ENCODE measurements around the gene LRRC9.
"Not testable (repeated sequence)": the region's sequence is repeated elsewhere in the genome, so short reads cannot be mapped to it uniquely, and the experiment has no call there.

Gene LRRC9

DNA sequence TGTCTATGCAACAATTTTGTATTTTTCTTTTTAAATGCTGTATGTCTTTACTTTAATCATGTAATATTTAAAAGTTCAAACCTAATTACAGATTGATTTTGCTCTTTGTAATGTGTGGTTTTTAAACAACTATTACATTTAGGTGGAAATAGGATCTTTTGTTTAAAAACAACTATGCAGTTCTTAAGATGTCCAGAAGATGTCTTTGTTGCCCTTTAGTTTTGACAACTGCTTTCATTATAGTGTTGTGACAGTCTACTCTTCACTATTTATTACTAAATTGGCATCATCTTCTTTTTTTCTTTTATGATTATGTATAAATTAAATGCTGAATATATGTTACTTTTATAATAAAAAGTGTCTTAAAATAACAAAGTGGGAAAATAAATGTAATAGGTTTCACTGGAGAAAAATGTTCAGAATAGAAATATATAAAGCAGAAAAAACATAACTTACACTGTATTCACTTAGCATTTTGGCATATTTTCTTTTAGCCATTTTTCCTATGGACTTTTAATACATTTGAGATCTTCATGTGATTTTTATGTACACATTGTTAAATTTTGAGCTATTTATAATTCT is 144.6 kb downstream of the LRRC9 start:
- no peak for DNase-seq (ENCODE audit: low read depth)

DNA sequence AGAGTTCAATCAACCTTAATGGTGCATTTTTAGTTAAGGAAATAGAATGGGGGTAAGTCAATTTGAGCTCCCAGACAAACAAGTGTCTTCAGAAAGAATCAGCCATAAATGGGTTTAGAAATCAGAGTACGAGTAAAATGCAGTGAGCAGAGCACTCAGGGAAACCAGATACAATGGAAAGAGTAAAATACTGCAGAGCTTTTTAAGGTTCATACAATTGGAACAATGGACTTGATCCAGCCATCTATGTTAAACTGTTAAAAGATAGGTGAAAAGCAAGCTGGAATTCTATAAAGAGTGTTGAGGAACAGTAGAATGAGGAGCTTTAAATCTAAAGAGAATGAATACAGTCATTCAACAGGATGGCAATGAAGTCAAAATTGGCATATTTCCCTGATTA is 147.9 kb downstream of the LRRC9 start:
- DNase-seq (ENCODE audit: low read depth): no peak

DNA sequence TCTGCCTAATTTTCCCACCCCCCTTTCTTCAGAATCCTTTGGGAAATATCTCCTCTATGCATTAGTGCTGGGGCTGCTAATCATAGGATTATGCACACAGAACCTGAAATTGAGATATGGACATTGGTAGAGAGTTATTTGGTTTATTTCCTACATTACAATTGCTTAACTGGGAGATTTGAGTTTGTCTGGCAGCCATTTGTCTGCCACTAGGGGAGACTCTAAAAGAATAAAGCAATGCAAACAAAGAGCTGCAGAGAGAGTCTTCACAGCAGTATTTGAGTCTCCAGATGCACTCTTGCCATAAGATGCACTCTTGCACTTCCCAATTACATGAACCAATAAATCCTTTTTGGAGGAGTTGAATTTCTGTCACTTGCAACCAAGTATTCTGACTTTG is 159.8 kb downstream of the LRRC9 start:
- no peak for DNase-seq (ENCODE audit: low read depth)

DNA sequence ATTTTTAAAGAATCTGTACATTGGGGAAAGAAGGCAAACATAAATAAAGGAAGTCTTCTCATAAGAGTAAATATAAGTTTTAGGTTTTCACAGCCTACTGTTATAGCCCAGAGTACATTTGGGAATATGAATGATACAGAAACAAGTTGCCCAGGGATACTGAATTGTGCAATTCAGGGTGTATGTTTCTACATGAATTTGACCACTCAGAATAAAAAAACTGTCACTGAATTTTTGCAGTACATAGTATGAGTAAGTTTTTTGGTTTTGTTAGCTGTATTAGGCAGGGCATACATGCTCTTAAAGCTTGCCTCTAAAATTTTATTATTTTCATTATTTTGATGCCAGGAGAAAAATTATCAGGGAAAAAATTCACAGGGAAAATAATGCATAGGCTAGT is 165.1 kb downstream of the LRRC9 start:
- DNase-seq (ENCODE audit: low read depth): no peak

DNA sequence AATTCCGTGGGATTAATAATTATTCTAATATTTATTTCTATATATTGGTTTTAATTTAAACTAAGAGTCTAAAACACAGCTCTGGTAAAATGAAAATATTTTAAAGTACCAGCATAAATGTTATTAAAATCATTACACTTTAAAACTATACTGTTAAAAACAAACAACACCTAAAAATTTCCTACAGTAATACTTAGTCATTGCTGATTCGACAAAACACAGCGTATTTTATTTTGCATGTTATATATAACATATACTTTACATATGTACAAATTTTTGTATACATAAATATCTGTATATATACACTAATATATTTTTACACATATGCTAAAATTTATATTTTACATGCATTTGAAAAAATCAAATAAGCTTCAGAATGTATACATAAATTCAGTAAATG is 165.7 kb downstream of the LRRC9 start:
- DNase-seq (ENCODE audit: low read depth): no peak

DNA sequence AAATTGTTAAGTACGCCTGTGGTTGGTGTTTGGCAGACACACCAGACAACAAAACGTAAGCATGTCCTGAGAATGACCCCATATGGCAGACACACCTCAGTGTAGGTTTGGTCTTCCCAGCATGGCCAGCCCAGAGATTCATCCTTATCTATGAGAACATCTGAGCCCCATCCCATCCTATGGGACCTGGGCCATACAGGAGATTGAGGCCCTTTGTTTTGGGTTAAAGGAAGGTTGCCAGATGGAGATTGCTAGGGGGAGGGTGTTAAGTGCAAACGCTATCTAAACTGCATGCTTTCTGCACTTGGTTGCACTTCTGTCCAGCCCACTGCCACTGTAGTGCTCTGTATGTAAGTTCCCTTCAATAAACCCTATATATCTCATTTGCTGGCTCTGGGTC is 167.7 kb downstream of the LRRC9 start:
- DNase-seq (ENCODE audit: low read depth): no peak

DNA sequence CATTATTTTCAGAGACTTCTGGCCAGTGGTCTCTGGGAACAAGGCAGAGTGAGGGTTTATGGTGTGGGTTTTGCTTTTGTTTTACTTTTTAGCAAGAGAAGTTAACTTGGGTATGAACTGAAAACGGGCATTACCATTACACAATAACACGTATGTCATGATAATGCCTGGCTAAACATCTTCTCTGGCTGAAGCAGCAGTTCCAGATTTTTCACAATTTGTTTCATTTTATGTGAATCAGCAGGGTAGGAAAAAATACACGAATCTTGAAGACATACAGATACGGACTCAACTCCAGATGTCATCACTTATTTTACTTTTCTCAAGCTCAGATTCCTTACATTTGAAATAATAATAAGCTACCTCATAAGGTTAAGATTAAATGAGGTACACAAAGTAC is 169.3 kb downstream of the LRRC9 start:
- DNase-seq (ENCODE audit: low read depth): no peak

DNA sequence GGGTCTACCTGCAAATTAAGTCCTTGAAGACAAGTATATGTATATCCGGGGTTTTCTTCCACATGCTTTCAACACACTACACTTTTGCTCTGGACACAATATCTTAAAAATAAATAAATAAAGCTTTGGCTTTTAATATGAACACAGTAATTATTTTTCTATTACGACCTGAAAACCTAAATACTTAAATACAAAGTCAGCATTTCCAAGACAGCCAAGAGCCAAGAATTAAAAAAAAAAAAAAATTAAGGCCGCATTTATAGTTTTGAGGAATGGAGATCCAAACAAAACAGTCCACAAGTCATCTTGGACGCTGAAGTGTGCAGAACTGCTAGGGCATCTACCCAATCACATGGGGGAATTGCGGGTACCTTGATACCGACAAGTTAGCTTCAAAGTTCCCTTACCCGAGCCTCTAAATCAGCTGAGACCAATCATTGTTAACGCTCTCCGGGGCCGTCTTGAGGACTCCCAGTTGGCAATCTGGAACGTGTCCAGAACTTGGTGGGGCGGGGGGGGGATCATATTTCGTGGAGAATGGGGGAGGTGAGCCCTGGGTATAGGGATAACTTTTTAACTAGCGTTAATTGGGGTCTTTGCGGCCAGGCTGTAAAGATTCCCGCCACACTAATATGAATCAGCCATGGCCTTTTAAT is 171.0 kb downstream of the LRRC9 start:
- peak; percentile 3 for DNase-seq (ENCODE audit: low read depth)

DNA sequence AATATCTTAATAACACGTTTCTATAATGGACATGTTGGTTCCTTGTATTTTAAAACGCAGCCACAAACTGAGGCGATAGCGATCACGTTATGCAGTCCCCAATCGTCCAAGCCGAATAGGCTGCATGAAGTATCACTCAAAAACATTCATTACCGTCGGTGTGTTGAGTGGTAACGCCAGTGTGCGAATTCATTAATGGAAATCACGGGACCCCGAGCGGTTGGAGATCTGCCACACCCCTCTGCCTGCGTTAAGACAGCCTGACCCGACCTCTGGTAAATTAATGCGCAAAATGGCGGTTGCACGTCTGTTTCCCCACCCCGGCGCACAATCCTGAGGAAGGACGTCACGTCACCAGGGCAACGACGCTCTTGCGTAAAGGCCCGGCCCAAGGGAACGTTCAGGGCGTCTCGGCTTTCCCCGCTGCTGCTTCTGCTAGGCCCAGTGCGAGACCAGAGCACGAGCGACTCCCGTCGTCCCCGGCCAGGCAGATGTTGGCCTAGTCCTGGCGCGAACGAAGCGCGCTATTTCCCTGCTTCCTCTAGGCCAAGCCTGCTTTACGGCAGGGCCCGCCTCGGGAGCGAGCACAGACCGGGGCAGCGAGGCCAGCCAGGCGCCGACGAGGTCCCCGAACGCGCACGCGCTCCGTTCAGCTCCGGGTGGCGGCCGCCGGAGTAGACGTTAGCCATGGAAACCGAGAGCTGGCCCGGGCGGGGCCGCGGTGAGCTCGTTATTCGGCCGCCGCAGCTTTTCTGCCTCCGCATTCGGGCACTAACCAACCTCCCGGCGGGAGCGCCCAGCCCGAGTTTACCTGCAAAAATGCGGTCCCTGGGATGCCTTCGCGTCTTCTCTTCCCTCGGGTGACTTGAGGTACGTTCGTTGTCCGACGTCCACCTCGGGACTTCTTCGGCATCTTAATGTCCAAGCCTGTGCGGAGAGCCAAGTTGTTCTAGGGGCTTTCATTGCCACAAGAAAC is 171.9 kb downstream of the LRRC9 start, which contains the start of gene PCNX4:
Gene PCNX4 (plus strand): TSS at position 374 of the 976 bp plus-strand sequence. CDS start 15,716 bp downstream, outside the sequence.
- peak; percentile 87 for DNase-seq (ENCODE audit: low read depth)

DNA sequence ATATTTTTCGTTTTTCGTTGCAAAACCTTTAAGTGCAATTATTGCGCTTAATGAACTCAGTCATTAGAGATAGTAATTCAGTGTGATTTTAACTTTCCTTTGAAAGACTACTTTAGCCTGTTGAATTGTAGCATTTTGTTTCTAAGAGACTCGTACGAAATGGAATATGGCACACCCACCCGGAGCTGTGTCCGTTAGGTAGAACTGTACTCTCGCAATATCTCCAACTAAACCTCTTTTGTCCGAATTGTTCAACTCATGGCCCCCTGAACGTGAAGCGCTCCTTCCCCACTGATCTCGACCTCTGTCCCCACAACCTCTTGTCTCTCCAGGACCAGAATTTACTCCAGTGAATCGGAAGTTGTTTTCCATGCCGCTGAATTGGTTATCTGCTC is 172.6 kb downstream of the LRRC9 start:
- no peak for DNase-seq (ENCODE audit: low read depth)

DNA sequence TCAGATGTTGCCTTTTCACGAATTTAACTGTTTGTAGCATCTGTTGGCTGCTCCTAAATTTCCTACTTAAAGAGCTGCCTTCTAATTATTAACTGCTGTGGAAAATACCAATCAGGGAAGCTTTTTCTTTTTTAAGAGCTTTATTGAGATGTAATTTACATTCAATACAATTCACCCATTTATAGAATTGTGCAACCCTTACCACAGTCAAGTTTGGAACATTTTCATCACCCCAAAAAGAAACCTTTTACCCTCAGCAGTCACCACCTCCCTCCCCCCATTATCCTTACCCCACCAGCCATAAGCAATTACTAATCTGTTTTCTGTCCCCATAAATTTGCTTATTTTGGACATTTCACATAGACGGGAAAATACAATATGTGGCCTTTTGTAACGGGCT is 173.1 kb downstream of the LRRC9 start:
- DNase-seq (ENCODE audit: low read depth): no peak

DNA sequence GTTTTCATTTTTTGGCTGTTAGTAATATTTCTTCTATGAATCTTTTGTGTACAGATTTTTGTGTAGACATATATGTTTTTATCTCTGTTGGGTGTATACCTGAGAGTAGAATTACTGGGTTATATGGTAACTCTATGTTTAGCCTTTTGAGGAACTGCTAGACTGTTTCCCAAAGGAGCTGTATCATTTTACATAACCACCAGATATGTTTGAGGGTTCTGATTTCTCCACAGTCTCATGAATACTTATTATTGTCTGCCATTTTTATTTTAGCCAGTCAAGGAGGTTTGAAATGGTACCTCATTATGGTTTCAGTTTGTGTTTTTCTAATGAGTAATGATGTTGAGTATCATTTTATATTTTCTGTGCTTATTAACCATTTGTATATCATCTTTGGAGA is 173.7 kb downstream of the LRRC9 start:
- DNase-seq (ENCODE audit: low read depth): no peak

DNA sequence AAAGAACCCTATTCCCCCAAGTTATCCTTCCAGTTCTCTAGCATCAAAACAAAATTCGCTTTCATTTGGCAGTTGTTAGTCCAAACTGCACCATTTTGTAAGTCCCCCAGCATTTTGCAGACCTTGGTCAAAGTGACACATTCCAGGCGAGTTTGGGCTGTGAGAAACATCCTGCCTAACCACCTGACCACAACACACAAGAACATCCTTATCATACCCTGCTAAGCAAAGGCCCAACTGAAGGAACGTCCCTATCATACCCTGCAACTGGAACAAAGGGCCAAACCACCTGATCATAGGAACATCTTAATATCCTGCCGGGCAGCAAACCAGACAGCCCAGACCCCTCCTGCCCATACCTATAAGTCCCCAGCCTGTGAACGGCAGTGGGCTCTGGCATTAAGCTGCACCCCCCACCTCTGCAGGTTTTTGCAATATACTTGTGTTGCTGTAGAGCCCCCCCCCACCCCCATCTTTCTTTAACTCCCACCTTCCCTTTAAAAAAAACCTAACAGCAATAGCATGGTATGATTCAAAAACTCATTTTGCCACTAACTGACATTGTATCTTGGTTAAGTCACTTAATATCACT is 174.5 kb downstream of the LRRC9 start:
- no peak for DNase-seq (ENCODE audit: low read depth)

DNA sequence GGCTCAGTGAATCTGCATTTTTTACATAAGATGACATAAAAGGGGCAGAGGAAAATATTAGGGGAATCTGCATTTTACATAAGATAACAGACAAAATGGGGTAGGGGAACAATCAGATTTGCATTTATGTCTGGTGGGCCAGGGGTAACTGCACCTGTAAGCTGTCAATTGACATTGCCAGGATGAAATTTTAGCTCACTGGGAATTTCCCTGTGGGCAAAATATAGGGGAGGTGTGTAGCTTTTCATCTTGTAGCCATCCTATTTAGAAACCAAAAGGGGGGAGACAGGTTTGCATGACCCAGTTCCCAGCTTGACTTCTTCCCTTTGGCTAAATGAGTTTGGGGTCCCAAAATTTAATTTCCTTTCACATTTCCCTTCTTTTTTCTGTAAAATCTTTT is 175.3 kb downstream of the LRRC9 start:
- no peak for DNase-seq (ENCODE audit: low read depth)

DNA sequence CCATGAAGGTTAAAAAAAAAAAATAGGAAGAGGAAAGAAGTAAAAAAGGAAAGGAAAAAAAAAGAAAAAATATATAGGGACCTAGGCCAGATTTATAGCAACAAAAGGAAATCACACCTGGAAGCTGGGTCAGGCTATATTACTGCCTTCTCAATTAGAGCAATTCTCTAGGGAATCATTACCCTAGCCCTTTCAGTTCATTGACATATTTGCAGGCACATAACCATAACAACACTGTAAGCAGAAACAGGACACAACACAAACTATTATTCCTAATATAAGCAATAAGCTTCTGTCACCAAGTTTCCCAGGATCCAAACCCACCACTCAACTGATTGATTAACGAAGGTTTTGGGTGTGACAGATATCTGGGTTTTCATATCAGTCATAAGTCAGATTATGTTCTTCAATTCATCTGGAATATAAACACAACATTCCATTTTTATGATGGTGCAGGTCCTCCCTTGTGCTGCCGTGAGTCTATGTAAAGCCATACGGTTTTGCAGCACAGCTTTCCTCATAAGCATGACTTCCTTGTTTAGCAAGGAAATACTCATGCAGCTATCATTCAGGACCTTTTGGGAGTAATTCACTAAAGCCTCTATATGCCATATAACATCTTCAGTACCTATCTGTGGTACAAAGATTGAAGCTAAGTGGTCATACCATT is 176.0 kb downstream of the LRRC9 start:
- DNase-seq (ENCODE audit: low read depth): no peak

DNA sequence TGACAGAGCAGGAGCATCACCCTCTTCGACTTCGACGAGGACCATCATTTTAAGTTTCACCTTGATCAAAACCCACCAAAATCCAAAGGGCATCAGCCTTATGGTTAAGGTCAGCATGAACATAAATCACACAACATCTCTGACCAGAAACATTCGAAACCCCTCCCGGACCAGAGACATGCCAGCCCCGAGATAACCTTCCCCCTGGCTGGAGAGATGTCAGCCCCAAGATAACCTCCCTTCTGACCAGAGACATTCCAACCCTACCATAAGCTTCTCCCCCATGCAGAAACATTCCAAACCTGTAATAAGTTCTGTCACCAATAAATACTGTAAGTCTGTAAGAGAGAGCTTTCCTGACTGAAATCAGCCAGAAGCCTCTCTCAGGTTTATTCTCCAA is 178.0 kb downstream of the LRRC9 start:
- no peak for DNase-seq (ENCODE audit: low read depth)

DNA sequence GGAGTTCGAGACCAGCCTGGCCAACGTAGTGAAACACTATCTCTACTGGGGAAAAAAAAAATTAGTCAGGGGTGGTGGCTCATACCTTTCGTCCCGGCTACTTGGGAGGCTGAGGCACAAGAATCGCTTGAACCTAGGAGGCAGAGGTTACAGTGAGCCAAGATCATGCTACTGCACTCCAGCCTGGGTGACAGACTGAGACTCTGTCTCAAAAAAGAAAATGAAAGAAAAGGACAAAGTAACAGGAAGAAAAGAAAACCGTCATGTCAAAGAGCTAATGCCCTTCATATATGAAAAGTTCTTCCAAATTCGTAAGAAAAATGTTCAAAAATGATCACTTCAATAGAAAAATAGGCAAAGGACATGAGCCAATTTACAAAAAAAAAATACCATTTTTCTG is 179.9 kb downstream of the LRRC9 start:
- not testable (repeated sequence) for DNase-seq (ENCODE audit: low read depth)

DNA sequence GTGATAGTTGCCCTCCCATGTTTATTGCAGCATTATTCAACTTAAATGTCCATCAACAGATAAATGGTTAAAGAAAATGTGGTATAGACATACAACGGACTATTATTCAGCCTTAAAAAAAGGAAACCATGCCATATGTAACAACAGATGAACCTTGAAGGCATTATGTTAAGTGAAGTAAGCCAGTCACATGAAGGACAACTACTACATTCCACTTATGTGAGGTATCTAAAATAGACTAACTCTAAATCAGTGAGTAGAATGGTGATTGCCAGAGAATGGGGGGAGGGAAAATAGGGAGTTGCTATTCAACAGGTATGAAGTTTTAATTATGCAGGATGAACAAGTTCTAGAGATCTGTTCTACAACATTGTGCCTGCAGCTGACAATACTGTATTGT is 181.8 kb downstream of the LRRC9 start:
- no peak for DNase-seq (ENCODE audit: low read depth)

DNA sequence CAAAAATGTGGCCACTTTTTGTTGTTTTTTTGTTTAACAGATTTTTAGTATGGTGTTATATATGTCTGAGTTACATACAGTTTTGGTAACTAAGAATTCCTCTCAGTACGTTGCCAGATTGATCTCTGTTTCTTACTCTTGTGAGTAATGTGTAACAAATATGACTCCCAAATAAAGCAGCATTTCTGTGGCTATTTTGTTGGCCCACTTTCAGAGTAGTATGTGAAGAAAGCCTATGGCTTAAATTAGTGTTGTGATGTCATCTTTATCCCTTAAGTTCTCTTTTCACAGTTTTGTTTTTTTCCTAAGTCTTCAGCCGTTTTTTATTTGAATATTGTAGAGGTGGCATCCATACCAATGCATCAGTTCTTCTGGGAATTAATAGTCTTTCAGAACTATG is 182.4 kb downstream of the LRRC9 start:
- no peak for DNase-seq (ENCODE audit: low read depth)

DNA sequence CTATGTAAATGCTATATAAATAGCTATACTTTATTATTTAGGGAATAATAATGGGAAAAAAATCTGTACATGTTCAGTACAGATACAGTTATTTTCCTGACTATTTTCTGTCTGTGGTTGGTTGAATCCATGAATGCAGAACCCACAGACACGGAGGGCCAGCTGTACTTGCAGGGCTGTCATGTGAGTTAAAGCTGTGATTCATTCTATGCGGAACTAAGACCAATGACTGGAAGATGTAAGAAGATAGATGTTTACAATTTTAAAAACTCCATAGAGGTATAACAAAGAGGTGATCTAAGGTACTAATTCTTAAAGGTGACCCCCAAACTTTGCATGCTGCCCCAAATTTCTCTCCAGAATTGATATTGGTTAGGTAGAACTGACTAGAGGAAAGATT is 186.4 kb downstream of the LRRC9 start:
- DNase-seq (ENCODE audit: low read depth): no peak

DNA sequence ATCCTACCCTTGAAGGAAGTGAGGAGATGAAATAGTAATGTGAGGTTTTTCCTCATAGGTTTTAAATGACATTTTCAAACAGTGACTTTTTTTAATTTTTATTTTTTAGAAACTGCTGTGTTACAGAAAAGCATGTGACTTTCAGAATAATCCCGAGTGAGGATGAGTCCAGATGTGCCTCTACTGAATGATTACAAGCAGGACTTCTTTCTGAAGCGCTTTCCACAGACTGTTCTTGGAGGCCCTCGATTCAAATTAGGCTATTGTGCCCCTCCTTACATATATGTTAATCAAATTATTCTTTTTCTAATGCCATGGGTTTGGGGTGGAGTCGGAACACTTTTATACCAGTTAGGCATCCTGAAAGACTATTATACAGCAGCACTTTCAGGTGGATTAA is 187.5 kb downstream of the LRRC9 start:
- DNase-seq (ENCODE audit: low read depth): no peak

DNA sequence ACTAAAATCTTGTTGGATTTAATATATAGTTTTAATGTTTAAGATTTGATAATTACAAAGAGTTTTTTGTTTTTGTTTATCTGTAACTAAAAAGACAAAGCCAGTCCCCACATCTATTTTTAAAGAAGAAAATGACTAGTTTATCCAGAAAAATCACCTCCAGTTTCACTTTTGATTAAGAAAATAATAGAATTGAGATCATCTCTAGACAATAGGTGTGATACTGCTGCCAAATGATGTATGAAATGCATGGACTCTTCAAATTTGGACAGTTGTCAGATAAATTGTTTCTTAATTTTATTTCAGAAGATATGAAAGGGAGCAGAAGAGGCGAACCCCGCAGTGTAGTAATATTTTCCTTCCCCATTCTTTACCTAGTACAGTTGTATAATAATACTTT is 191.8 kb downstream of the LRRC9 start:
- DNase-seq (ENCODE audit: low read depth): no peak

Measured in stimulated activated CD8-positive, alpha-beta memory T cell treated with anti-CD3 and anti-CD28 coated beads, Interleukin-12 subunit alpha, Interleukin-12 subunit beta, amount 100 ng/mL, for 4 hours (primary cell).